GM18873 (cell line): ENCODE measurements around the gene SHQ1.
"Not testable (repeated sequence)": the region's sequence is repeated elsewhere in the genome, so short reads cannot be mapped to it uniquely, and the experiment has no call there.

ENCODE experiments used
- ATAC-seq: cut with Tn5 transposase; IDR thresholded peaks from one replicate; pipeline ENCODE4 v1.9.1; 2021; ENCODE audit warnings: mild to moderate bottlenecking, moderate library complexity, moderate number of reproducible peaks; ENCODE audit not compliant: unreplicated experiment, low FRiP score

SHQ1 gene

DNA sequence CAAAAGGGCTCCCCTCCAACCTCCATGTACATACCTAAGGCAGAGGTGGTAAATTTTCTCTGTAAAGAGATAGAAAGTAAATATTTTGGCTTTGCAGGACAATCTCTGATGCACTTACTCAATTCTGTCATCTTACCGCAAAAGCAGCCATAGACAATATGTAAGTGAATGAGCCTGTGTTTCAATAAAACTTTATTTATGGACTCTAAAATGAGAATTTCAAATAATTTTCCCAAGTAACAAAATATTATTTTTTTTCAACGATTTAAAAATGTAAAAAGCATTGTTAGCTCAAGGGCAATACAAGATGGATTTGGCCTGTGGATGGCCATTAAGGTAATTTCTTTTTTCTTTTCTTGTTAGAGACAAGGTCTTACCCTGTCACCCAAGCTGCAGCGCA, 44.7 kb downstream of the SHQ1 start:
- ATAC-seq, result no peak

DNA sequence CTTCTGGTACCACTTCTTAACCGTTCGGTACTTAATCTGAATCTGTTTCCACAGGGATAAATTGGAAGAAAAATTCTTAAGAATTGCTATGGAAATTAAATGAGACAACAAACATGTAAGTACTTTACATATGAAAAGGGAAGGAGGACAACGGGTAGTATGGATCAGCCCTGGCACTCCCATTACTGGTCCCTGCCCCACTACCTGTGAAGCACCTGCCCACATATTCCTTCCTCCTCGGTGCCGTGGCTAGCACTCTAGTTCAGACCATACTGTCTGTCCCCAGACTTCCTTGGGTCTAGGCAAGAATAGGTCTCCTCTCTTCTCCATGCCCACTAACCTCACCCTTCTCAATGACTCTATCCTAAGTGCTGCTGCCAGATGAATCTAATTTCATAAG, 46.2 kb downstream of the SHQ1 start:
- no peak for ATAC-seq

DNA sequence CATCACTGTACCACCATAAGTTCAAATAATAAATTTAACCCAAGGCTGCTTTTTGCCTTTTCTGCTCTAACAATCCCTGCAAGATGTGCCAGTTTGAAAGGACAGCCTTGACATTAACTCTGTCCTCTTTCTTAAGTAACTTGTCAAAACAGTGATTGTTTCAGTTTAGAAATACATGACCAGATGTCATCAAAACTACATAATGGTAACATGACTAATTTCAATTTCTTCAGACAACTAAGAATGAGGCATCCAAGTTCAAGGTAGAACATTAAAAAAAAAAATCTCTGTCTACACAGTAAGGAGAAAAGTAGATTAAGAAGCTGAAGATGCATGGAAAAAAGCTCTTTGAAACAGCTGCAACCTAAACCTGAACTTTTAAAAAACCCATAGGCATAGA, 47.4 kb downstream of the SHQ1 start:
- no peak for ATAC-seq

DNA sequence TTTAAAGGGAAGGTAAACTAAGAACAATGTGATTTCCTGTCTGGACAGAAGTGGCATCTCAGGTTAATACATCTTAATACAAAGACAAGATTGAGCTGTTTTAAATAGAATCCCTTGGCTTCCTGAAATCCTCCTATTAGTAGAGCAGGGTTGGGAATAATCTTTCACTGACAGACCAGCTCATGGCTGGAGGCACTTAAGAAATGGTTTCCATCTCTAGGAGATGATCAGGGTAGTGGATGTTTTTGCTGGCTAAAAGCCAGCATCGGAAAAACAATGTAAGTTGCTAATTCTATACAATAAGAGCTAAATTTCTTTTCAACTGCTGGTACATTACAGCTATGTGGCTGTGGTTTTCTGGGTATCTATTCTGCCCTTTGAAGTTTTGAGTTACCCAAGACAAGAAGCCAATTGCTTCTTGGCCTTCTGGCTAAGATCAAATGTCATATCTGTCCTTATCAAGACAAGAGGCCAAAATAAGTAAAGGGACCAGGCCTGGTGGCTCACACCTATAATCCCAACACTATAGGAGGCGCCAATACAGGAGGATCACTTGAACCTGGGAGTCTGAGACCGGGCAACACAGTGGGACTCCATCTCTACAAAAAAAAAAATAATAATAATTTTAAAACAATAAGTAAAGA, 49.6 kb downstream of the SHQ1 start:
- ATAC-seq, result no peak

DNA sequence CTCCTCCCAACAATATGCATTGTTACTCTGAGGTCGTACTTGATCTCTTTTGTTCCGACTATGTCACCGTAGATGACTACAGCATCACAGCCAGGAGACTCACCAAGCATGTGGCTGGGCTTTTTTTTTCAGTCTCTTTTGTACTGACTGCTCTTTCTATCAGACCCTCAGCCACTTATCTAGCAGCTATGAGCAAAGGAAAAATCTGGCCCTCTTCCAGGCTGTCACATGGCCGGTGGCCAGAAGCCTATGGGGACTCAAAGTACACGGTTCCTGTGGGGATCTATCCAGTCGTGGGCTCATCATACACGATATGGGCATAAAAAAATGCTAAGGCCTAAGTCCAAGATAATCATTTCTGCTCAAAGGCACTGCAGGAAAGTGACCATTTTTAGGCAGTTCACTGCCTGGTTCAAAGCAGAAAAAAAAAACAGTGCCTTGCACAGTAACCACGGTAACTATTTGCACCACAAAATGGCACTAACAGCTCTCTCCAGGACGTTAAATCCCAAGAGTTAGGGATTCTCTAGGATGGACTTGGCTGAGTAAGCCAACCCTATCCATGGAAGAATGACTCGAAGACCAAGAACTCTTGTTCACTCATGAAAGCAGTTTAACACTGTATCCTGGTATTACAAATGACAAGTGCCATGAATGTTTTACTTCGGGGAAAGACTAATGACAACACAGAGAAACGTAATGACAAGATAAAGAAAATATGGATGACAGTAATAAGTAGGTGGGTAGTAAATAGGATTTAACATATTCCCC, 50.3 kb downstream of the SHQ1 start:
- ATAC-seq, result no peak

DNA sequence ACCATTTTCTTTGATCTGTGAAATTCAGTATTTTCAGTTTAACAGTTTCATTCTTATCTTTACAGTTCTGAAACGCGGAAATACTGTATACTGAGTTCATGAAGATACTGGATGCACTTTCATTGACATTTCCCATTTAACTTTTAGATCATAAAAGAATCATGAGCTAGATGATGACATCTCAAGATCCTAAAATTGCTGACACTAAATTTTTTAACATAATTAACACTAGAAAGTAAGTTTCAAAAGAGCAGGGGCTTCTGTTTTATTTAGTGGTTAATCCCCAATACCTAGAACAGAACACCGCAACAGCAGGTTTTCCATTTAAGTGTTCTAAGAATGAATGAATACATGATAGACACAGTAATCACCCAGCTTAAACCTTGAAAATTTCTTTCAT, 54.2 kb downstream of the SHQ1 start:
- ATAC-seq, result no peak

DNA sequence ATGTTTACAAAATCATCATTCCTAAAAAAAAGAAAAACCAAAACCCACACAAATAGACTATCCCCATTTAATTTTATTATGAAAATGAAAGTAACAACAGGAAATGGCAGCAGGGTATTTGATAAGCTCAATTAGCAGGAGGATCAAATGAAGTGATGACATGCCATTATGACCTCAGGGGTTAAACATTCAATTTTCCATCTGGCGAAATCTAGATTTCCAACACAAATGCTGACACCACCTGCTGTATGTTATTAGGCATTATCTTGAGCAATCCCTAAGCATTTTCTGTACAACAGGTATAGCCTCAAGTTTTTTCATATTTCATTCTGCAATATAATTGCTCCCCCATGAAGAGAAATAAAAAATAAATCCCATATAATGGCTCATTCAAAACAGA, 57.1 kb downstream of the SHQ1 start:
- no peak for ATAC-seq

DNA sequence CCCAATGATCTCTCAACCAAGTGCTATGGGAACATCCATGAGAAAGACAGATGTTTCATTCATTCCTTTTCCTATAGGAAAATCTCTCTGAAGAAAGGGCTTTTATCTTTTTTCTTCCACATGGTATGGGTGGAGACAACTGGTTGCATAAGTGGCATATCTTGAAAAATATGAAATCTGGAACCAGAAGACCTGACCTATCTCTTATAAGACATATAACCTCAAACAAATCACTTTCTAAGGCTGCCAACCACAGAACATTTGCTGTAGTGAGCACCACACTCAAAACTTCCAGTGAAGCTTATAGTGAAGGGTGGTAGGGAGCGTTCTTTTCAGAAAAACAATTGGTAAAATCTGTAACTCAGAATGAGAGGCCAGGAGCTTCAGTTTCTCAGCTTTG, 58.5 kb downstream of the SHQ1 start:
- ATAC-seq, result no peak

DNA sequence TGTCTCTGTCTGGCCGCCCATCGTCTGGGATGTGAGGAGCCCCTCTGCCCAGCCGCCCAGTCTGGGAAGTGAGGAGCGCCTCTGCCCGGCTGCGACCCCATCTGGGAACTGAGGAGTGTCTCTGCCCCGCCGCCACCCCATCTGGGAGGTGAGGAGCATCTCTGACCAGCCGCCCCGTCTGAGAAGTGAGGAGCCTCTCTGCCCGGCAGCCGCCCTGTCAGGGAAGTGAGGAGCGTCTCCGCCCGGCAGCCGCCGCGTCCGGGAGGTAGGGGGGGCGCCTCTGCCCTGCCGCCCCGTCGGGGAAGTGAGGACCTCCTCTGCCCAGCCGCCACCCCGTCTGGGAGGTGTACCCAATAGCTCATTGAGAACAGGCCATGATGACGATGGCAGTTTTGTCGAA, 60.0 kb downstream of the SHQ1 start:
- ATAC-seq, result not testable (repeated sequence)

DNA sequence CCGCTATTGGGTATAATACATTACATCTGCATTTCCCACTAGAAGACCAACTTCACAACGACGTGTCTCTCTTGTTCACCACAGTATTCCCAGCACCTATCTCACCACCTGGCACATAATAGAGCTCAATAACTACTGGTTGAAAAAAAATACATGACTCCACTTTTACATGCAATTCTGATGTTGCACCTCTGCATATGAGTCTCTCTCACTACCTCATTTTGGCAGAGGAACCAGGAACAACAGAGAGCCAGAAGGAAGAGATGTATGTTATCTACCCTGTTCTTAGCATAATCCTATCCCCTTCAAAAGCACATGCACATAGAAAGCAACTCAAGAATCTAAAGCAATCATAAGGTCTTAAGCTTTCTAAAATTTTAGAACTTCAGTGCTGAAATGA, 61.6 kb downstream of the SHQ1 start:
- ATAC-seq, result no peak

DNA sequence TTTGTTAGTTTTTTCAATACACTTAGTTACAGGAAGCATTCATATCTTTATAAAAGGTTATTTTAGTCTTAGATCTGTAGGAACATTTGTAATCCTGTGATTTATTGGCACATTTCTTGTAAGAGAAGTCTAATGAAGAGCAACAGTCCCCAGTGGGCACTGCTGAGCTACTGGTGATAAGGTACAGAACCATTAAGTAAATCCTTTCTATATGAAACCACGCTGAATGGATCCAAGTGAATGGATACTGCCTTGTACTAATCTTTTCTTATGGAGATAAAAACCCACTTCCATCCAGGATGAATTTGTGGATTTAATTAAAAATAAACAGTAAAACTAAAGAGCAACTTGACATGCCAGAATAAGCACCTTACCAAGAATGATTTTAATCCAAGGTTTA, 64.0 kb downstream of the SHQ1 start:
- no peak for ATAC-seq

DNA sequence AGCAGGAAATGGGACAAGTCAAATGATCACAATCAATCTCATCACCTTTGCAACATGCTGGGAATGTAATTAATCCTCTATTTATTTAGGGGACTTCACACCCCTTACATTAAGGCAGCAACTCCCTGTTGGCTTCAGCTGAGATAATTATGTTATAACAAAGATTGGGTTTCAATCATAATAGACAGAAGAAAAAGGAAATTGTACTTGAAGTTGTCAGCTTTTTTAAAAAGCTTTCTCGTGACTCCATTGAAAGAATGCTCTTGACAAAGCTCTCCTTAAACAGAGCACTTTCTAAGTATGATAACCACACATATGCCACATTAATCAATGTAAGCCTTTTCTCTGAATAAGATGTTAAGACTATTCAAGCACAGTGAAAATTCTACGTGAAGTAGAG, 65.7 kb downstream of the SHQ1 start:
- no peak for ATAC-seq

DNA sequence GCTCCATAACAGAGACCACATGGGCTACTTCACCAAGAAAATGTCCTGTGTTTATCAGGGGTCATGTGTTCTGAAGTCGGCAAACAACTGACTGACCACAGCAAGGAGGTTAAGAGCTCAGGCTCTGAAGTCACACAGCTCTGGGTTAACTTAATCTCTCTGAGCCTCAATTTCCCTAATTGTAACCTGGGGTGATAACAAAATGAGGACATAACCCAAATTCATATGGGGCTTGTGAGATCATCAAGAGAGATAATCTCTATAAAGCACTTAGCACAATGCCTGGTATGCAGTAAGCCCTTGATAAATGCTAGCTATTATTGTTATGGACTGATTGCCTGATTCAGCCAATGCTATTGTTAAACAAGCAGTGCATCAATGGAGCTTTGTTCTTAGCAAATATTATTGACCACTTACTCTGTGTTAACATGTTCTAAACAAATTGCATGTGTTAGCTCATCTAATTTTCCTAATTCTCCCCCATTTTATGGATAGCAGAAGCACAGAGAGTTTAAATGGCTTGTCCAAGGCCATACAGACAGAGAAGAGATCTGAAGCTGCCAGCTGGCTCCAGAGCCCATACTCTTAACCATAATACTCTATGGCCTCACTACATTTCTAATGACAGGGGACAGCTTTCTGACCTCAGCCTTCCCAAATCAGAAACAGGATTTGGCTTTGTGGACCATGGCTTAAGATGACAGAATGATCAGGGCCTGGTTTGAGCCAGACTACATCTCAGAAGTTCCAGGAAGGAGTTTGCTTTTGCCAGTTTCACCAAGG, 78.3 kb downstream of the SHQ1 start:
- no peak for ATAC-seq

DNA sequence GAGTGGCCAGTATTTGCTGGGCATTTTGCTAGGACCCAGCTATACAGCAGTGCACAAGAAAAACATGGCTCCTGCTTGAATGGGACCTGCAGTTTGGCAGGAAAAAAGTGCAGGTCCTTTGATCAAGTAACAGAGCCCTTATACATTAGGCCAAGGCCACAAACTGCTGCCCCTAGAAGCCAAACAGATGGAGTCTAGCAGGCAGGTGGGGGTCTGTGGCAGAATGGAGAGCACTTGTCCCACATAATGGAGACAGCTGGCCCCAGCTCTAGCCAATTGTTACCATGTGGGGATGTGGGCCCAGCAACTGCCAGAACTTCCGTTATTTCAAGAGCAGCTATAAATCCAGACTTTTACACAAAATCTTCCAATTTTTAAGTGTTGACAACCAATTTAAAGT, 79.3 kb downstream of the SHQ1 start:
- no peak for ATAC-seq

DNA sequence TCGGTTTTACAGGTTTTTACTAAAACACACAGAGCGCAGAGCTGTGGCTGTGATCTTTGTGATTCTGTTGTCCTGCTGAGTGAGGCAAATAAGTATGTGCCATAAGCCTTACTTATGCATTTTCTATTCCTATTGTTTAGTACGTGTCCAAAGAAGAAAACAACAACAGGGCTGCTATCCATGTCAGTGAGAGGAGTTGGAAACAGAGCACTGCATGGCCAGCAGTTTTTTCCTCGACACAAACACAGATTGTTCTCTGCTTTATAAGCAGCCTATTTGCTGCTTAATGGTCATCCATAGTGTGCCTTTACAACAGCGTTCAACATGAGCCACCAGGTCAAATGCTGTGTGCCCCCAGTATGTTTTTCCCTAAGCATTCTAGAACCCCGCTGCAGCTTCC, 79.8 kb downstream of the SHQ1 start:
- no peak for ATAC-seq

DNA sequence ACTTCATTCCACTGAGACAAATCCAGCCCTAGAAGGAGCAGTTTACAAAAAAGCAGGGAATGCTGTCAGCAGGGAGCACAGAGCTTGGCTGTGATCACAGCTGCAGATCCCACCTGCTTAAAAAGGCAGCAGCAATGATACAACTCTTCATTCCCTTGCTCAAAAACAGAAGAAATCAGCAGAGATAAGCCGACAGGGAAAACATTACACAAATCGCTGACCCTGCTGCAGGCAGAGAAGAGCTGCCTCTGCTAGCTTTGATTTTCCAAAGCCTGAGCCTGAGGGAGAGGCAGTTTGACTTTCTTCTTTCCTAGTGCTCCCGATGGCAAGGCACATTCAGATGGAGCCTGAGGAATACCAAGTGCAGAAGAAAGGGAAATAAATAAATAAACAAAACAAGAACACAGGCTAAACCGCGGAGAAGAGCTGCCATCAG, 80.2 kb downstream of the SHQ1 start:
- no peak for ATAC-seq

DNA sequence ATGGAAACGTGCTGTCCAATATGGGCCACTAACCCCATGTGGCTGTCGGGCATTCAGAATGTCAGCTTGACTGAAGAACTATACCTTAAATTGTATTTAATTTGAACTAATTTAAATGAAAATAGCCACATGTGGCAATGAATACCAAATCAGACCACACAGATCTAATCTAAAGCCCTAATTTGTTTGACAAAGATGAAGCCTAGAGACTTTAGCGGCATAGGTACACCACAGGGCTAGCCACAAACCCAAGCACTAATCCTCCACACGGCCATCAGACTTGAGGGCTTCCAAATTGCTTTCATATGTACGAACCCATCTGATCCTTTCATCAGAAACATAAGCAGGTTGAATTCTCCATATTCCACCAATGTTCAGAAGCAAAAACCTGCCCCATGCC, 81.4 kb downstream of the SHQ1 start:
- no peak for ATAC-seq

DNA sequence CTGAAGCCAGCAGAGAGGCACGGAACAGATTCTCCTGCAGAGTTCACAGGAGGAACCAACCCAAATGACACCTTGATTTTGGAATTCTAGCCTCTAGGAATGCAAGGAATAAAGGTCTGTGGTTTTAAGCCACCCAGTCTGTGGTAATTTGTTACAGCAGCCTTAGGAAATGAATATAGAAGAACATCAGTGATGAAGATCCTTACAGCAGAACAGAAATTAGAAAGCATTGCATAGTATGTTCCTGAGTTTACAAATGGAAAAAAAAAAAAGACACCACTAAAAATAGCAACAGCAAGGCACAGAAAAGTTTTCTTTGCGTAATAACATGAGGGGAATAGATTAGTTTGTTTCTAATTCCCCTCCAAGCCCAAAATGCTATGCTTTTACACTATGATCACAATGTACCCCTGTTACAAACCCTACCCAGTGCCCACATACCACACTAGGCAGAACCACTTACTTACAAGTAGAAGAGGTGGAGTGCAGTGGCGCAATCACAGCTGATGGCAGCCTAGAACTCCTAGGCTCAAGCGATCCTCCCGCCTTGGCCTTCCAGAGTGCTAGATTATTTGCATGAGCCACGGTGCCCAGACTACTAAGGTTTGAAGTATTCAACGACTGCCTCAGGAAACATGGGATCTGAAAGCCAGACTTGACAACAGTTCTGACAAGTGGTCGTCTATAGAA, 84.3 kb downstream of the SHQ1 start:
- no peak for ATAC-seq

DNA sequence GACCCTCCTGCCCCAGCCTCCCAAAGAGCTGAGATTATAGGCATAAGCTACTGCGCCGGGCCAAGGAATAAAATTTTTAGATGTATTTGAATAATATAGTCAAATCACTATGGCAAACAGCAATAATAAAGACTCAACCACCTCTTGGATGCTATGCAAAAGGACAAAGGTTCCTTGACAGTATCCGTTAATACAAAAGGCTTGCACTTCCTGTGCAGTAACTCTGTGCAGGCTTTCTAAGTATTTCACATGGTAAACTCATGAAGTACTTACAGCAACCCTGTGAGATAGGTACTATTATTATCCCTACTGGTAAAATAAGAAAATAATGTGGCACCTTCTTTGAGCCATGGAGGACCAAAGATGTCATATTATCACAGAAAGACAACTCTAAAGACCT, 86.8 kb downstream of the SHQ1 start:
- ATAC-seq, result no peak

DNA sequence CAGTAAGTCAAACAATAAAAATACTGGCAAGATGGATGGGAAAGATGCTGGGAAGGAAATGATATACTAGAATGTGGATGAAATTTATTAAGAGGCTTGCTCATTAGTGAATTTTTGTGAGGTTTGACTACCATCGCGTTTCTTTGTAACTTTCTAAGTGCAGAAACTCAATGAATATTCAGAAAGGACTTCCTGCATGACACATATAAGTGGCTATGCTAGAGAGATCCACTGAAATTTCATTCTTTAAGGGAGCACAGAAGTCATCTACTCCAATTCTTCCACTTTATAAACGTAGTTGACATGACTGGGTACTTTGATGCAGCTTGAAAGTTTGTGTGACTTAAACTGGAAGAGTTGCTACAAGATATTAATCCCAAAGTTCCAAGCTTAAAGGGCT, 88.0 kb downstream of the SHQ1 start:
- ATAC-seq, result no peak

DNA sequence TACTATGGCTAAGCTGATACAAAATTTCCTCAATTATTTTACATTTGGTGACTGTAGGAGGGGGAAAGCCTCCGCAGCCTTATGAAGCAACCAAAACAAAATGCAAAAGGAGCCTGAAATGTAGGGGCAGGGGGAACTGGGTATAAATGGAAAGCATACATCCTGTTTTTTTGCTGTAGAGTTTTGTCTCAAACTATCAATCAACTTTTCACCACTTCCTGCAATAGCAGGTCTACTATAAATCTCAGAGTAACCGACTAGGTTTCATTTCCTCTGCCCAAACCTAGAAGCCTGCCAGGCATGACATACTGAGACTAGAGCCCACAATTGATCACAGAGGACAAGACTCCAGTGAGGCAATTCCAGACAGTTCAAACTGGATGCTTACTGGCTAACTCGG, 91.3 kb downstream of the SHQ1 start:
- ATAC-seq, result peak; percentile 100
